ENCODE data around the gene TMEM62. TPM values are rescaled to one million over a fixed set of nuclear protein-coding genes. Genes with fewer than 3 reads are reported as not detected.
"Not testable (repeated sequence)": the region's sequence is repeated elsewhere in the genome, so short reads cannot be mapped to it uniquely, and the experiment has no call there.

Gene TMEM62
- total RNA-seq, 4 donors from 2014 or later: 16.6 to 32.9 (median 21.0) TPM

DNA sequence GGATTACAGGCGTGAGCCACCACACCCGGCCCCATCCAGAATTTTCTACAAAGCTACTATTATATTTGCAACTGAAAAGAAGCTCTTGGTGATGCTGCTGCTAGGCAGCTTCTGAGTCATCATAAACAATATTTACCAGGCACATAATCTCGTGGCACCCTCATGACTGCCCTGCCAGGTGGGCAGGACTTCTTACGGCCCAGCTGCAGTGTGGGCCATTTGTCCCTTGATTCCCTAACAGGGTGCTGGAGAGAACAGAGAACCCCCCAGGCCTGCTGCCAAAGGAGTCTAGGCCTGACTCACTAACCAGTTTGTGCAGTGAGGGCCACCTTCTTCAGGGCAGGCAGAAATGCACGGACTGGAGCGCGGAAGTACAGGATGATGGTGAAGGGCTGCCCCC is 82.6 kb downstream of the TMEM62 start:
- DNase-seq (ENCODE audit: low spot score) (no peak), ATAC-seq (ENCODE audit: low FRiP score) (no peak)
- TF ChIP-seq, protein P1, sequence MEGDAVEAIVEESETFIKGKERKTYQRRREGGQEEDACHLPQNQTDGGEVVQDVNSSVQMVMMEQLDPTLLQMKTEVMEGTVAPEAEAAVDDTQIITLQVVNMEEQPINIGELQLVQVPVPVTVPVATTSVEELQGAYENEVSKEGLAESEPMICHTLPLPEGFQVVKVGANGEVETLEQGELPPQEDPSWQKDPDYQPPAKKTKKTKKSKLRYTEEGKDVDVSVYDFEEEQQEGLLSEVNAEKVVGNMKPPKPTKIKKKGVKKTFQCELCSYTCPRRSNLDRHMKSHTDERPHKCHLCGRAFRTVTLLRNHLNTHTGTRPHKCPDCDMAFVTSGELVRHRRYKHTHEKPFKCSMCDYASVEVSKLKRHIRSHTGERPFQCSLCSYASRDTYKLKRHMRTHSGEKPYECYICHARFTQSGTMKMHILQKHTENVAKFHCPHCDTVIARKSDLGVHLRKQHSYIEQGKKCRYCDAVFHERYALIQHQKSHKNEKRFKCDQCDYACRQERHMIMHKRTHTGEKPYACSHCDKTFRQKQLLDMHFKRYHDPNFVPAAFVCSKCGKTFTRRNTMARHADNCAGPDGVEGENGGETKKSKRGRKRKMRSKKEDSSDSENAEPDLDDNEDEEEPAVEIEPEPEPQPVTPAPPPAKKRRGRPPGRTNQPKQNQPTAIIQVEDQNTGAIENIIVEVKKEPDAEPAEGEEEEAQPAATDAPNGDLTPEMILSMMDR (IDR thresholded peaks at IDR 0.05): no peak

DNA sequence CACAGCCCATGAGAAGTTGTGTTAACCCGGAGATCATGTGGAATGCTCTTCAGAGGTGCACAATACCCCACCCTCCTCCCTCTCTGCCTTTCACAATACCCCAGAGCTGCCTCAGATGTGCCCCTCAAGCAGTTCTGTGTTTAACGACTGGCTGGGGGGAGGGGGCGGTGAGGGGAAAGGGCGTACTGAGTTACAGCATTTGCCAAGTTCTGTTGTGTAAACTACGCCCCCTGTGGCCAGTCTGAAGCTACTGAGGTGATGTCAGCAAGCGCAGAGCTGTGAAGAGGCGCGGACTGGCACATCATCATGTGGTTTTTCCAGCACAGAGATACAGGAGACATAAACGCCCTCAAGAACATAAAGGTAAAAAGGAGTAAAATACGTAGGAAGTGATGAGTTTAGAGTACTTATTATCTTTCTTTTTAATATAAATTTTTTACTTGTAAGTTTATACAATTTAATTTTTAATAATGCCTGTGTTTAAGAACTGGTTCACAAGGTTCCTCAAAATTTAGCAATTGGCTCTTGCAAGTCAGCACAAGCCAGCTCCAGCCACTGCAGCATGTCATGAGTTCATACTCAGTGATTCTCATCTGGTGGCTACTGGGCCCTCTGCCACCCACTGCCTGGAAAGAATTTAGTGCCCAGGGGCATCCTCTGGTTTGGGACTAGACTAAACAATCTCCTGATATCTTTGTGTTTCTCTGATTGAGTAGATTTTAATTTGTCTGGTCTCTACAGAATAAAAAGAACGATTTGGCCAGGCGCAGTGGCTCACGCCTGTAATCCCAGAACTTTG is 85.7 kb downstream of the TMEM62 start:
- DNase-seq (ENCODE audit: low spot score) (no peak), ATAC-seq (ENCODE audit: low FRiP score) (no peak)
- TF ChIP-seq, protein P1 (IDR thresholded peaks at IDR 0.05): no peak

DNA sequence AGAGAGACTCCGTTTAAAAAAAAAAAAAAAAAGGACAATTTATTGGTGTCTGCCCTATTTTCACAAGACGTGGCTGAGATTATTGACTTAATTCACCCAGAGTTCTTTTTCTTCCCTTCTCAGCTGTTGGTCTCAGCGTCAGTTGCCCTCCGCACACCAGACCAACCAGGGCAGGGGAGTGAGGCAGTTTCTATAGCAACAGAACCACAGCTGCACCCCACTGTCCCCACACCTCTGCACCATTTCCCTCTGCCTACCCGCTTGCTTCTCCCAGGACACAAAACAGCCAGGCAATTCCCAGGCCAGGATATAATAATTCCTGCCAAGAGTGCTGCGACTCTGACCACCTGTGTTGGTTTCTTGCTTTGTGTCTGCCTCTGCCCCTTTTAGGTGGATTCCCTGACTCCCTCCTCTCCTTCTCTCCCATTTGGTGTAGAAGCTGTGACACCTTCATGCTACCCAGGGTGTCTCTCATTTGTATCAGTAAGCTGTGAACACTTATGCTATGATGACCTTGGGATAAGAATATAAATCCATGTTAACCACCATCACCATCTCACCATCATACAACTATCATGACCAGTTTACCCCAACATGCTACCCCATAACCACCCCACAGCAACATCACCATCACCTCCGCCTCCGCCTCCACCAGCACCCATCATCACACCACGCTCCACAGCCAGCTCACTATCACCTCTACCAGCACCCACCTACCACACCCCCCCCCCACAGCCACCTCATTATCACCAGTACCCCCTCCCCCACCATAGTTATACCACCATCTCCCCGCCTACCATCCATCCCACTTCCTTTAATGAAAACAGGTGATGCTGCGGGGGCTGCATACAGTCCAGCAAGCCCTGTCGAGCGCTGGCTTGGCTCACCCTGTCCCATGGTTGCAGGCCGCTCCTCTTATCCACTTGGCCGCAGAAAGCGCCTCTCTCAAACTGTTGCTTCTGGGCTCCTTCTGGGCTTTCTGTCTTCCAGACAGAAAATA is 86.8 kb downstream of the TMEM62 start:
- ATAC-seq (ENCODE audit: low FRiP score): no peak
- DNase-seq (ENCODE audit: low spot score): no peak
- TF ChIP-seq, protein P1 (IDR thresholded peaks at IDR 0.05): no peak

DNA sequence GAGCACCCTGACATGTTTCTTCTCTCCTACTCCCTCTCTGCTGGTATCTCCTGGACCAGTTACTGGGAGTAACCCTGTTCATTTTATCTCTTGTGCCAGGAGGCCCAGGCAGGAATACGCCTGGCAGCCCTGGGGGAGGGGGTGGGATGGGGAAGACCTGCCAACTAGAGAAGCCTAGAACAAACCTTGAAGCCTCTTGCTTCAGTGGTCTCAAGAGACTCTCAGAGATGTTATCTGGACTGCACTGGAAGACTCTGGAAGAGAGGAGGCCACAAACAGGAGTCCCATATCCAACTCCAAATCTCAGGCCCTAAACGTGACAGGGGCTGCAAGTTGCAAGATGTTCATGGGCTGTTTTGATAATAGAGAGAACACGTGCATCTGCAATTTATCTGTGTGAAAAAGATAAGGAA is 87.6 kb downstream of the TMEM62 start, which contains the start of gene EPB42:
EPB42 (minus strand) TSS at position 28 of the 413 bp plus-strand sequence. CDS start 193 bp downstream, outside the sequence.
- DNase-seq (ENCODE audit: low spot score) (no peak), ATAC-seq (ENCODE audit: low FRiP score) (no peak)

DNA sequence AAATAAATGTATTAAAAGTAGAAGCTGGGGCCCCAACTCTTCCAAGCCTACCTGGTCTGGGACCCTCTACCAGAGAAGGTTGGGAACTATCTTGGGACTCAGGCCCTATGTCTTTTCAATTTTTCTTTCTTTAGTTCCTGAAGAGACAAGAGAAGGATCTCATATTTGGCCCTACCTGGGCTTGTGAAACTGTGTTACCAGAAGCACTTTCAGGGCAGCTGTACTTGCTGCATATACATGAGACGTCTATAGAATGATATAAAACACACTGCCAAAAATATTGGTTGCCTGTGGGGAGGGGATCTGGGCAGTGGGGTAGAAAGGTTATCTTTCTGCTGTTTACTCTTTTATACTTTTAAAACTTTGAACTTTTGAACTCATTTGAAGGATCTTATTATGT is 88.0 kb downstream of the TMEM62 start:
- ATAC-seq (ENCODE audit: low FRiP score) (no peak), DNase-seq (ENCODE audit: low spot score) (no peak)
- TF ChIP-seq, protein P1 (IDR thresholded peaks at IDR 0.05): no peak

More for the DNA sequence above, 87.6 kb downstream of the TMEM62 start, which contains the start of gene EPB42:
- TF ChIP-seq, protein P1 (IDR thresholded peaks at IDR 0.05): no peak

DNA sequence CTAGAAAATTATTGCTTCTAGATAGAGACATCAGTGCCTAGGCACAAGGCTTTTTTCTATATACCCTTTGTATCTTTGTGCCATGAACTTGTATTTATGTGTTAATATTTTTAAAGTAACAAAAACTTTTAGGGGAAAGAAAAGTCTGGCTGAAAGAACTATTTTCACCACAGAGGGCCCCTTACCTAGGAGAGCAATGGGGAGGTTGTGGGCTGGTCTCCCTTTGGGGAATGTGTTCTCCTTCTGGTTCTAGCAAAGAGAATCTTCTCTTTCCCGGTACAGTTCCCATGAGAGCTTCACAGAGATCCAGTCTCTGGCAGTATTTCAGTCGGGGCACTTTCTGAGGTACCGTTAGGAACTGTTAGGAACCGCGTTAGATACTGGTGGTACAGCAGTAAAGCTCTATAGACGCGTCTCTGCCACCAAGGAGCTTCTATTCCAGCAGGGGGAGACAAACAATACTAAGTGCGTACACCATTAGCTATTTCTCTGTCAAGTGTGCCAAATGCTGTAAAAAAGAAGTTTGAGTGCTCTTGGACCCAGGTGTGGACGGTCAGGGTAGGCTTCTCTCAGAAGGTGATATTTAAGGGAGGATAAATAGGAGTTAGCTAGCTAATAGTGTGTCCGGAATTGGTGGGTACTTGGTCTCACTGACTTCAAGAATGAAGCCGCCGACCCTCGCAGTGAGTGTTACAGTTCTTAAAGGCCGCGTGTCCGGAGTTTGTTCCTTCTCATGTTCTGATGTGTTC is 92.0 kb downstream of the TMEM62 start:
- DNase-seq (ENCODE audit: low spot score) (no peak), ATAC-seq (ENCODE audit: low FRiP score) (peak; percentile 80)
- TF ChIP-seq, protein P1 (IDR thresholded peaks at IDR 0.05): no peak

DNA sequence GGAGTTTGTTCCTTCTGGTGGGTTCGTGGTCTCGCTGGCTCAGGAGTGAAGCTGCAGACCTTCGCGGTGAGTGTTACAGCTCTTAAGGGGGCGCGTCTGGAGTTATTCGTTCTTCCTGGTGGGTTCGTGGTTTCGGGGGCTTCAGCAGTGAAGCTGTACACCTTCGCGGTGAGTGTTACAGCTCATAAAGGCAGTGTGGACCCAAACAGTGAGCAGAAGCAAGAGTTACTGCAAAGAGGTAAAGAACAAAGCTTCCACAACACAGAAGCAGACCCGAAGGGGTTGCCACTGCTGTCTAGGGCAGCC is 92.5 kb downstream of the TMEM62 start:
- not testable (repeated sequence) for DNase-seq (ENCODE audit: low spot score)

More for the DNA sequence above, 92.5 kb downstream of the TMEM62 start:
- not testable (repeated sequence) for ATAC-seq (ENCODE audit: low FRiP score)

Measured in omental fat pad (tissue), 4 donors.